ENCODE results near the gene PSME2. TPM values are rescaled to one million over a fixed set of nuclear protein-coding genes. Genes with fewer than 3 reads are reported as not detected.

The PSME2 gene
- total and polyA plus RNA-seq, 2 of the 13 experiments (the other 11 are each of a cell fraction or from before 2014, with no cell fraction given) = 332 to 716 TPM

GRCh38 chr14:24094841-24095270 is 51.6 kb downstream of the PSME2 start (continued):
- TF ChIP-seq ZNF362 (CRISPR knock-in tag; IDR thresholded peaks at IDR 0.05; ENCODE audit: borderline replicate concordance) (no peak), LCORL (IDR thresholded peaks at IDR 0.05) (no peak), LCORL (CRISPR knock-in tag; IDR thresholded peaks at IDR 0.05) (no peak), NFE2L1 (CRISPR knock-in tag; IDR thresholded peaks at IDR 0.05; ENCODE audit: borderline replicate concordance) (no peak), KDM4B (CRISPR knock-in tag; IDR thresholded peaks at IDR 0.05) (no peak), TRIM24 (CRISPR knock-in tag; IDR thresholded peaks at IDR 0.05) (no peak), ZFP36L1 (CRISPR knock-in tag; IDR thresholded peaks at IDR 0.05) (no peak), ZNF235 (CRISPR knock-in tag; IDR thresholded peaks at IDR 0.05; ENCODE audit: borderline replicate concordance) (no peak), GABPB1 (CRISPR knock-in tag; IDR thresholded peaks at IDR 0.05) (no peak), MXI1 (IDR thresholded peaks at IDR 0.05; ENCODE audit: borderline replicate concordance, low read depth, low read length) (0 out of 3 replicates have a peak, but pooled peaks have one; percentile 33), ZNF564 (CRISPR knock-in tag; IDR thresholded peaks at IDR 0.05) (no peak), ARNT (IDR thresholded peaks at IDR 0.05) (no peak), REPIN1 (CRISPR knock-in tag; IDR thresholded peaks at IDR 0.05; ENCODE audit: borderline replicate concordance, low read depth) (no peak), MTA1 (CRISPR knock-in tag; IDR thresholded peaks at IDR 0.05; ENCODE audit: borderline replicate concordance) (no peak), ZFY (CRISPR knock-in tag; IDR thresholded peaks at IDR 0.05) (no peak), ZSCAN22 (CRISPR knock-in tag; IDR thresholded peaks at IDR 0.05) (0 out of 2 replicates have a peak, but pooled peaks have one; percentile 12), RERE (CRISPR knock-in tag; IDR thresholded peaks at IDR 0.05; ENCODE audit: low read depth) (no peak), SSRP1 (CRISPR knock-in tag; IDR thresholded peaks at IDR 0.05) (no peak), KLF9 (CRISPR knock-in tag; IDR thresholded peaks at IDR 0.05; ENCODE audit: low read depth) (no peak), ZNF446 (CRISPR knock-in tag; IDR thresholded peaks at IDR 0.05) (no peak), TFDP2 (CRISPR knock-in tag; IDR thresholded peaks at IDR 0.05) (no peak), YY1 (IDR thresholded peaks at IDR 0.05; ENCODE audit: insufficient read depth, insufficient replicate concordance, low read depth, low read length) (no peak), ZKSCAN5 (CRISPR knock-in tag; IDR thresholded peaks at IDR 0.05) (no peak; the same call in 1 of the 2 replicates), PAWR (CRISPR knock-in tag; IDR thresholded peaks at IDR 0.05; ENCODE audit: borderline replicate concordance) (peak; percentile 27; the same call in 1 of the 2 replicates), ZNF354B (CRISPR knock-in tag; IDR thresholded peaks at IDR 0.05) (0 out of 2 replicates have a peak, but pooled peaks have one; percentile 54), NFKBIZ (CRISPR knock-in tag; IDR thresholded peaks at IDR 0.05) (no peak)
